Left lobe of liver (tissue), 2 donors: ENCODE measurements around the gene ZBTB40. TPM values are rescaled to one million over a fixed set of nuclear protein-coding genes. Genes with fewer than 3 reads are reported as not detected.

Experiments used
- ATAC-seq: fragments of 200-7000 bp; cut with Tn5 transposase; one replicate; pipeline ENCODE4 v1.9.1; 2020; ENCODE audit warnings: mild to moderate bottlenecking, moderate library complexity
- DNase-seq: peaks from one replicate; pipeline ENCODE4 v3.0.0-alpha.2; 2020; ENCODE audit warnings: low spot score
- total RNA-seq: library from RNA; stranded (reverse); gene quantifications from one replicate; pipeline ENCODE4 v1.2.1, GENCODE V29; 2021
- donor health status: DM: no; HTN: no; CAD: no; lungs with moderate emphysema.
- donor health status: DM: no; HTN: yes; CAD: no.

ZBTB40 gene
- total RNA-seq, 1 donor from 2014 or later: 6.7 TPM

GRCh38 chr1:22528451-22528850, 76.8 kb downstream of the ZBTB40 start:
- DNase-seq (no peak), ATAC-seq (no peak)

- DNase-seq: no peak
- no peak for ATAC-seq
Measured at GRCh38 chr1:22529901-22530621, 78.4 kb downstream of the ZBTB40 start.

GRCh38 chr1:22530715-22531114, 79.1 kb downstream of the ZBTB40 start:
- ATAC-seq (no peak), DNase-seq (no peak)

GRCh38 chr1:22531251-22531650, 79.6 kb downstream of the ZBTB40 start:
- DNase-seq: no peak
- no peak for ATAC-seq

GRCh38 chr1:22533244-22533895, 81.7 kb downstream of the ZBTB40 start:
- no peak for ATAC-seq

GRCh38 chr1:22534951-22535350, 83.3 kb downstream of the ZBTB40 start:
- DNase-seq: no peak

More at GRCh38 chr1:22533244-22533895, 81.7 kb downstream of the ZBTB40 start:
- no peak for DNase-seq

GRCh38 chr1:22535399-22535798, 83.7 kb downstream of the ZBTB40 start:
- no peak for DNase-seq
- ATAC-seq: no peak

More at GRCh38 chr1:22534951-22535350, 83.3 kb downstream of the ZBTB40 start:
- no peak for ATAC-seq

- DNase-seq (no peak), ATAC-seq (no peak)
Measured at GRCh38 chr1:22536506-22536905, 84.9 kb downstream of the ZBTB40 start.

- DNase-seq: no peak
- ATAC-seq: no peak
Measured at GRCh38 chr1:22537441-22538139, 85.9 kb downstream of the ZBTB40 start.

- no peak for ATAC-seq
- no peak for DNase-seq
Measured at GRCh38 chr1:22539510-22540118, 88.0 kb downstream of the ZBTB40 start.

- no peak for ATAC-seq
Measured at GRCh38 chr1:22540337-22540736, 88.7 kb downstream of the ZBTB40 start.

GRCh38 chr1:22542886-22543285, 91.2 kb downstream of the ZBTB40 start:
- DNase-seq: no peak
- no peak for ATAC-seq

More at GRCh38 chr1:22540337-22540736, 88.7 kb downstream of the ZBTB40 start:
- DNase-seq: no peak

- no peak for DNase-seq
- ATAC-seq: no peak
Measured at GRCh38 chr1:22543679-22544078, 92.0 kb downstream of the ZBTB40 start.

- ATAC-seq: no peak
- no peak for DNase-seq
Measured at GRCh38 chr1:22544606-22545005, 93.0 kb downstream of the ZBTB40 start.

GRCh38 chr1:22545141-22545540, 93.5 kb downstream of the ZBTB40 start:
- DNase-seq (no peak), ATAC-seq (no peak)

GRCh38 chr1:22547186-22547817, 95.7 kb downstream of the ZBTB40 start:
- no peak for DNase-seq
- ATAC-seq: no peak

- no peak for DNase-seq
- no peak for ATAC-seq
Measured at GRCh38 chr1:22547818-22548462, 96.3 kb downstream of the ZBTB40 start.

- ATAC-seq (no peak), DNase-seq (no peak)
Measured at GRCh38 chr1:22550021-22550420, 98.4 kb downstream of the ZBTB40 start.

- DNase-seq (no peak), ATAC-seq (no peak)
Measured at GRCh38 chr1:22551591-22551990, 99.9 kb downstream of the ZBTB40 start.

- ATAC-seq (no peak), DNase-seq (no peak)
Measured at GRCh38 chr1:22552021-22552420, 100.4 kb downstream of the ZBTB40 start.
